Measurements from ENCODE around the gene LIPM. TPM values are rescaled to one million over a fixed set of nuclear protein-coding genes. Genes with fewer than 3 reads are reported as not detected.

The LIPM gene
- total RNA-seq, 1 donor from 2014 or later: not detected

GRCh38 chr10:88813200-88813599, 10.7 kb downstream of the LIPM start:
- Histone ChIP-seq H3K27me3 (ENCODE audit: control insufficient read depth, insufficient read depth, low read length) (no peaks in the 10 kb centered on the region), H3K4me3 (ENCODE audit: low read depth, low read length) (no peak overlapping the region), H3K36me3 (ENCODE audit: control insufficient read depth, insufficient read depth, low read length) (no peaks in the 10 kb centered on the region)
- DNase-seq (ENCODE audit: low read depth) (no peak), FAIRE-seq (no peak)
- TF ChIP-seq CTCF (IDR thresholded peaks at IDR 0.05; ENCODE audit: insufficient read depth, low read length, severe bottlenecking): no peak

- FAIRE-seq (no peak), DNase-seq (ENCODE audit: low read depth) (no peak)
- Histone ChIP-seq H3K4me3 (ENCODE audit: low read depth, low read length) (no peak overlapping the region), H3K27me3 (ENCODE audit: control insufficient read depth, insufficient read depth, low read length) (no peaks in the 10 kb centered on the region), H3K36me3 (ENCODE audit: control insufficient read depth, insufficient read depth, low read length) (no peaks in the 10 kb centered on the region)
- no peak for TF ChIP-seq CTCF (IDR thresholded peaks at IDR 0.05; ENCODE audit: insufficient read depth, low read length, severe bottlenecking)
Observed at GRCh38 chr10:88819290-88819689, 16.8 kb downstream of the LIPM start.

GRCh38 chr10:88820748-88821401, 18.3 kb downstream of the LIPM start:
- TF ChIP-seq CTCF (IDR thresholded peaks at IDR 0.05; ENCODE audit: insufficient read depth, low read length, severe bottlenecking): no peak
- peak; percentile 95 for DNase-seq (ENCODE audit: low read depth)
- FAIRE-seq: no peak
- H3K4me3 ChIP-seq (ENCODE audit: low read depth, low read length): no peak overlapping the region
- H3K36me3 ChIP-seq (ENCODE audit: control insufficient read depth, insufficient read depth, low read length): no peaks in the 10 kb centered on the region
- H3K27me3 ChIP-seq (ENCODE audit: control insufficient read depth, insufficient read depth, low read length): no peaks in the 10 kb centered on the region

GRCh38 chr10:88826388-88826787, 23.9 kb downstream of the LIPM start:
- DNase-seq (ENCODE audit: low read depth): no peak
- Histone ChIP-seq H3K27me3 (ENCODE audit: control insufficient read depth, insufficient read depth, low read length) (no peaks in the 10 kb centered on the region), H3K4me3 (ENCODE audit: low read depth, low read length) (no peak overlapping the region), H3K36me3 (ENCODE audit: control insufficient read depth, insufficient read depth, low read length) (no peaks in the 10 kb centered on the region)
- FAIRE-seq: no peak
- no peak for TF ChIP-seq CTCF (IDR thresholded peaks at IDR 0.05; ENCODE audit: insufficient read depth, low read length, severe bottlenecking)

GRCh38 chr10:88827671-88828070, 25.1 kb downstream of the LIPM start:
- H3K4me3 ChIP-seq (ENCODE audit: low read depth, low read length): no peak overlapping the region
- no peaks in the 10 kb centered on the region for H3K36me3 ChIP-seq (ENCODE audit: control insufficient read depth, insufficient read depth, low read length)
- TF ChIP-seq CTCF (IDR thresholded peaks at IDR 0.05; ENCODE audit: insufficient read depth, low read length, severe bottlenecking): no peak
- DNase-seq (ENCODE audit: low read depth): no peak
- H3K27me3 ChIP-seq (ENCODE audit: control insufficient read depth, insufficient read depth, low read length): no peaks in the 10 kb centered on the region
- FAIRE-seq: no peak

GRCh38 chr10:88828310-88828709, 25.8 kb downstream of the LIPM start:
- DNase-seq (ENCODE audit: low read depth) (peak; percentile 28), FAIRE-seq (no peak)
- TF ChIP-seq CTCF (IDR thresholded peaks at IDR 0.05; ENCODE audit: insufficient read depth, low read length, severe bottlenecking): no peak
- no peak overlapping the region for H3K4me3 ChIP-seq (ENCODE audit: low read depth, low read length)
- no peaks in the 10 kb centered on the region for H3K27me3 ChIP-seq (ENCODE audit: control insufficient read depth, insufficient read depth, low read length)
- no peaks in the 10 kb centered on the region for H3K36me3 ChIP-seq (ENCODE audit: control insufficient read depth, insufficient read depth, low read length)

All from bronchial epithelial cell (primary cell).